GM11168 (cell line): ENCODE results near the gene ETS1.

Experiments used
- in situ Hi-C: fragments of 300-500 bp; cut with MboI; formaldehyde crosslinking; loops from one replicate; pipeline ENCODE4 v1.12.0; 2022; ENCODE audit warnings: low sequenced_read_pairs; ENCODE audit not compliant: unreplicated experiment

The ETS1 gene

DNA sequence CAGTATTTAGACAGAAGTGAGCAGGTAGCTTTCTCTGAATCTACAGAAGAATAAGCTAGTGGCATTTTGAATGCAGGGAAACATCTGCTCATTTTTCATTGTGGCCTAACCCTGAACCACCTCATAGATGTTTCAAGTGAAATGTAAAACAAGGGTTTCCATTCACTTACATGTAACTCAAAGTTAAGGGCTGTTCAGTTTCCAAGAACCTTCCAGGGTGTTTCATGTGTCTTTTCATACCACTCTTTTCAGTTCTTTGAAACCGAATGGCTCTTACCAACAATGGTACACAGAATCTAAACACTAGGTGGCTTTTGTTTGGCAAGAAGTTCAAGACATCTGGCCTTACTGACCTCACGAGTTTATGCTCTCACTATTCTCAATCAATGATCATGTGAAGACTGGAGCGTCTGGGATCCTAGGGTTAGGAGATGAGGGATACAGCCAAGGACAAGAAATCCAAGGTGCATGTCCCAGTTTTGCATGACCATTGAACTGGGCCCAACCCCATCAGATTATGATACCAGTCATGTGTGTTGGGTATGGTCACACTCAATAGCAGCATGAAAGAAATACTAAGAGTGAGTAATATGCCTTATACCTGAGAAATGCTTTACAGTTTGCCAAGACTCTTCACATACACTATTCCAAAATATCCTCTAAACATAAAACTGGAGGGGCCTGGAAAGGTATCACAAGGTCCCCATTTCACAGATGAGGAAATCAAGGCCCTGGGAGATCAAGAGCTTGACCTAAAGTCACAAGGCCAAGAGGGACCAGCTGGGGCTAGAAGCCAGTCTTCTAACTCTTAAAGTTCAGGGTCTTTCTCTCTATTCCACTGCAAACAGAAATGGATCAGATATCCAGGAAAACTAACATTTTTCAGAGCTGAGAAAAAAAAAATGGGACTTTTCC, 92.7 kb downstream of the ETS1 start:
- in situ Hi-C loops, result no loop called here

GRCh38 chr11:128493570-128493965, 93.8 kb downstream of the ETS1 start:
- in situ Hi-C loops, result no loop called here

DNA sequence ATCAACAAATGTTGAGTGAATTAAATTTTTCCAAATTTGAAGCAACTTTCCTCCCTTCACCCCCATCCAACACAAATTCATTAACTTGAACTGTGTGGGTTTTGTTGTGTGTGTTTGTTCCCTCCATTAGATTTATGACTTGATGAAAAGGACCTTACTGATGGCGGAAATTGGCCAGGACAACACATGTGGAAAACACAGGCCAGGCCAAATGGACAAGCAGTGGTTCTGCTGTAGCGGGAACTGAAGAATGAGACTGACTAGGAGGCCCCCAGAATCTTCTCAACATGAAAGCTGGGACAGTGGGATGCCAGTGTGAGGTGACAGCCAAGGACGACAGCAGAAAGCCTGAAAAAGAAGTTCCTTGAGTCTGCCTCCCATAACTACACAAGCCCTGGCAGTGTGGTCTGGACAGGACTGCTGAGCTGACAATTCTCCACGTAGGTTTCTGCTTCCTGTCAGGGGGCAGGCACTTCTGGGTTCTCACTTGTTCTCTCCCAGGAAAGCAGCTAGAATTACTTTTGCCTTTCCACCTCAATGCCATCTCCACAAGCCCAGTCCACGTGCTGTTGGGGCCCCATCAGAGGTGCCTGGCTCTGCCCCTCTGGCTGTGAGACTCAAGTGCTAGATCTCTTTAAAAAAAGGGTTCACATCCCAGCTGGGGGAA, 94.3 kb downstream of the ETS1 start:
- in situ Hi-C loops, result no loop called here

DNA sequence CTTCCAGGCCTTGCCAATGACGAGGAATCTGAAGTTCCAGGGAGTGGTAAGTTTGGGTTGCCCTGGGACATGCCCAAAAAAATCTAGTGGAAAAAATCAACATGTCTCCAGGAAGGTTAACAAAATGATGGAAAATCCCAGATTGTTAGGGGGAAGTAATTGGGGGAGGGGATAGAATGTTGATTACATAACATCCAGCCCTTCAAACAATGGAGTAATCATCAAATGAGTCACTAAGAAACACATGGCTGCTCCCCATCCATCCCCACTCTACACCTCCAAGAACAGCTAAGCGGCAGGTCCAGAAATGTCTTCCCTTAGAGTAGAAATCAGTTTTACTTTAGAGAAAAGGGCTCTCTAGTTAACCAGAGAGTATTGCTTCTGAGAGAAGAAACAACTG, 94.9 kb downstream of the ETS1 start:
- in situ Hi-C loops, result no loop called here

GRCh38 chr11:128491195-128491936, 96.0 kb downstream of the ETS1 start:
- in situ Hi-C loops, result no loop called here

DNA sequence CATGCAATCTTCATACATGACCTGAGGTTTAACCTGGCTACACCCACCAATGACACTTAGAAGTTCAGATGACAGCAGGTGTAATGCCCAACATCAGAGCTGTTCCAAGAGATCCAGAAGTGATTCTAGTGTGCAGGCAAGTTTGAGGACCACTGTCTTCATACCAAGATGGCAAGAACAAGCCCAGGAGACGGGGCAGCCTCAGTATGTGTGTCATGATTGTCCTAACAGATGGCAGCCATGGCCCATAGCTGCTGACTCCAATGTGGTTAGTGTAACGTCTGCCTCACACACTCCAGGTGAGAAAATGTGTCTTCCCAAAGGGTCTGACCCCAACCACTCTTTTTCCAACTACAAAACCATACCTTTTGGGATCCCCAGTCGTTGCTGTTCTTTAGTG, 97.3 kb downstream of the ETS1 start:
- in situ Hi-C loops, result no loop called here

DNA sequence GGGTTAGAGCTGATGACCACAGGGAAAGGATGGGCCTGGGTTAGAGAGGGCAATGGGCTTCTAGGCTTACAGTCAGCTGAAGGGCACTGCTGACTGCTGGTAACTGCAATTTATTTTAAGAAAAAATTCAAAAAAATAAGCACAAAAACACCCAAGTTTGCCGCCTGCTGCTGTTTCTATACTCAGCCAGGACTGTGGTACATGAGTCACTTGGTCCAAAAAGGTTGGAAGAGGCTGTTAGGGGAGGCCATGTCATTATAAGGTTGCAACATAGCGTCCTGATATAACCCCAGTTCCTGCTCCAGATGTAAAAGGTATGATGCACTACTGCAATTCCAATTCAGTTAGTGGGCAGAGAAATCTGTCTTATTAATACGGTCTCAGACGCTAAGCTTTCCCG, 98.9 kb downstream of the ETS1 start:
- in situ Hi-C loops, result no loop called here

GRCh38 chr11:128487978-128488377, 99.4 kb downstream of the ETS1 start:
- in situ Hi-C loops, result no loop called here

DNA sequence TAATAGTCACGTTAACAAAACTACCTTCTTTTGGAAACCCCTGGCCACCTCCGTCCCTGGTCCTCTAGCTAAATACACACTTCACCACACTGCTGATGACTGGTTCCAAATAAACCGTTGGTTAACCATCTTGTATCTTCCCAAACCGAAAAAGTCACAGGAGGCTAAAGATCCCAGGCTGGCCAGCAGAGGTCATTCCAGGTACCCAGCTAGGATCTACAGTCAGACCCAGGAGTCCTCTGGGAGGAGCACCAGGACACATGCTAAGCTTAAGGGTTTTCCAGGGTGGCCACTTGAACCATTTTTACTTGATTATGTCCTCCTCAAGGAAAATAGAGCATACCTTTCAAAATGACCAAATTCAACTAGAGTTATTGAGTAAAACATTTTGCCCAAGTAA, 103.2 kb downstream of the ETS1 start:
- in situ Hi-C loops, result loop anchor here (5.0 kb wide), 1 partner anchor 133 kb away; no protein-coding TSS in a partner anchor

DNA sequence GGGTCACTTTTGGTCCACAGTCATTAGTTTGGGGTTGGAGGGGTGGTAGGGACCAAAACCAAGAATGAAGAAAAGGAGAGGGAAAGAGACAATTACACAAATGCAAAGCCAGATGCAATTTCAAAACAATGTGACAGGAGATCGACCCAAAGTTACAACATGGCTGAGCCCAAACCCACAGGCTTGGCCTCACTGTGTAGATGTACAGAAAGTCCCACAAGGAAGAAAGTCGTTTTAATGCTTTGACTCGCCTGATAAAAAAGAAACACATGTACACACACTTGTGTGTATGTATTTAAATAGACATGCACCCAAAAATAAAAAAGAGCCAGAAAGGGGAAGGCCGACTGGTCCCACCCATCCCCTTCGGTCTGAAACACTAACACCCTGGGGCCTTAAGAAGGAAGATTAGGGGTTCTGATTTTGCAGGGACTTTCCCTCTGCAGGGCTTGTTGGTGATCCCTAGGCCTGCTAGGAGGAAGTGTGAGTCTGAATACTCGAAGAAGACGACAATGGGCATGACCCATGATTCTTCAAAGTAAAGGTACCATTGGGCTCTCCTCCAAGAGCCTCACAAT, 104.1 kb downstream of the ETS1 start:
- in situ Hi-C loops, result loop anchor here (5.0 kb wide), 1 partner anchor 134 kb away; no protein-coding TSS in a partner anchor

DNA sequence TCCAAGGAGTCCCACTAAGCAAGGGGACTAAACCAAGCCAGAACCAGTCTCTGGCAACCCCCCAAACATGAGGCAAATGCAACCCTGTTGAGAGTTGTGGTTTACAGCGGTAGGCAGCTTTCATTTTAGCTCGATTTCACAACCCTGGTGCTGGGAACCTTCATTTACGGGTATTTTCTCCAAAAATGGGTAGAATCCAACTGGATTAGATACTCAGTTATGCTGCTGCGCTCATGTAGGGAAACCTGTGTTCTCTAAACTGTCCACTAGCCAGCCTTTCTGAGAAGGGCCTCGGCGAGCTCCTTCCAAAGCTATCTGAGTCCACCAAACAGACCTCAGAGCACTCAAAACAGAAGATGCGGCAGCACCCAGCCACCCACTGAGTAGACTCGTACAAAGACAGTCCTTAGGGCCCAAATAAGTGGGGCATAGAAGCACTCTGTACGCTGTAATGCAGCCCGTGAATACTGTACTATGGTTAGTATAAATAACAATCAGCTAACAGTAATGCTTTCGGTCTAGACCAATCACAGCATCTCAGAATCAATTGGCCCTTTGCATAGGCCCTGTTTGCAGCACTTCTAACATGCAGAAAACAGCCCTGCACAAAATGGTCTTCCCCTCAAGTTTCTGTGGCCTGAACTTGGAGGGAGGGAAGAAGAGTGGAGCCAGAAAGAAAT, 104.7 kb downstream of the ETS1 start:
- in situ Hi-C loops, result loop anchor here (5.0 kb wide), 1 partner anchor 135 kb away; no protein-coding TSS in a partner anchor

DNA sequence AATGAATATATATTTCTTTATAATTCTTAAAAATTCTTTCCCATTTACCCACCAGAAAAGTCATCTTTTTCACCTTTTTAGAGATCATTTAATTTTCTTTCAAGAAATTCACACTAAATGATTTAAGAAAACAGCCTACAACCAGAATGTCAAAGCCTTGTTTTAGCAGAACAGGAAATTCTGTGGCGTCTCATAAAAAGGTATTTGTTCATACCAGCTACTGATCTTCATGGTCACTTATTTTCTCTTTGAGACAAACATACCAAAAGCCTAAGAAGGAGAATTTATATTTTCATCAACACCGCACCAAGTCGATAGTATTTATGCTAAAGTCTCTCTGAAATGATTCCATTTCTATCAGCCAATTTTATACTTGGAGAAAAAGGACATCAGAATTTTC, 105.3 kb downstream of the ETS1 start:
- in situ Hi-C loops, result loop anchor here (5.0 kb wide), 1 partner anchor 135 kb away; no protein-coding TSS in a partner anchor

DNA sequence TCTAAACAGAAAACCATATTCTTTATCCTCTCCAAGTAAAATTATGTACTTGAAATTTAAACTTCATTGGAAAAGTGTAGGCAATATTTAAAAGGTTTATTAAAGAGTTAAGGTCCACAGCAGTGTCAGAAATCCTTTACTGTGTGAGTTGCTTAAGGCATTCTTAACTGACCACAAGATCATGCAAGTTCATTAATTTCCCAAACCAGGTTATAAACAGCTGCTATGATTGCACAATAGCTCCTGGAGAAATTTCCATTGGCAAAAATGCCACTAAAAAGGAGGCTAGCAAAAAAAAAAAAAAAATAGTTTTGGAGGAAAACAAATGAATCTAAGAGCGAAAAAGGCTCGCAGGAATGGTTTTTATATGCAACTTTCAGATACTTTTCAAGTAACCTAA, 106.2 kb downstream of the ETS1 start:
- in situ Hi-C loops, result loop anchor here (5.0 kb wide), 1 partner anchor 136 kb away; no protein-coding TSS in a partner anchor

GRCh38 chr11:128480665-128481064, 106.7 kb downstream of the ETS1 start:
- in situ Hi-C loops, result loop anchor here (5.0 kb wide), 1 partner anchor 137 kb away; no protein-coding TSS in a partner anchor

- in situ Hi-C loops, result loop anchor here (5.0 kb wide), 1 partner anchor 137 kb away; no protein-coding TSS in a partner anchor
These were observed 107.3 kb downstream of the ETS1 start for GRCh38 chr11:128480066-128480465.

DNA sequence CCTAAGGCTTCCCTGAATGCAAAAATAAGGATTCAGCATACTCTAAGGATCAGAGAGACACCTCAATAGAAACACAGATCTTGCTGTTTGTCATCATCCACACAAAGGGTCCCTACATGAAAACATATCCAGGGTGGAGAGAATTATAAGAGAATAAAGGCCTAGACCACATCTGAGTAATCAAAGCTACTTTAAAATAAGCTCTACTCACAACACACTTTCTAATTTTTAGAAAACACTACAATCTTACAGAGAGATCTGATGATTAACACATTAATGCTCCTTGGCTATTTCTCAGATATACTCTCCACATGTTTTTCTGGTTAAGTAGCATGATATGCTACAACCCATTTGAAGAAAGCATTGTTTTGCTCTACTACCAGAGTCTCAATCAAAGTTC, 108.2 kb downstream of the ETS1 start:
- in situ Hi-C loops, result loop anchor here (10.0 kb wide), 1 partner anchor 184 kb away; no protein-coding TSS in a partner anchor

GRCh38 chr11:128478305-128478704, 109.1 kb downstream of the ETS1 start:
- in situ Hi-C loops, result loop anchor here (10.0 kb wide), 1 partner anchor 184 kb away; no protein-coding TSS in a partner anchor

DNA sequence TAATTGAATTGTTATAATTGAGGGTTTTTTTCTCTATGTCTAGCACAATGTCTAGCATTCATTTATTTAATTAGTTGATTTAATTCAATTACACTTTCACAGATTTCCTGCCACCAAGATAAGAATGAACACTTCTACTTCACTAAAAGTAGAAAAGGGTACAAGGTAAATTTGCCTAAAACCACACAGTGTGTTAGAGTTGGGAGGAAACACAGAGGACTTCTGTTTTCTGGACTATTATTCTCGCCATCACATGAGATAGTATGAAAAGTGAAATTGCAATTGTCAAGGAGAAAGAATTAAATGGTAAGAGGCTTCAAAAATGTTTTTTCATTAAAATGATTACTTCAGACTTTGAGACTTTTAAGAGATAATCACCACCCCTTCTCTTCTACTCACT, 109.5 kb downstream of the ETS1 start:
- in situ Hi-C loops, result loop anchor here (10.0 kb wide), 1 partner anchor 183 kb away; no protein-coding TSS in a partner anchor

DNA sequence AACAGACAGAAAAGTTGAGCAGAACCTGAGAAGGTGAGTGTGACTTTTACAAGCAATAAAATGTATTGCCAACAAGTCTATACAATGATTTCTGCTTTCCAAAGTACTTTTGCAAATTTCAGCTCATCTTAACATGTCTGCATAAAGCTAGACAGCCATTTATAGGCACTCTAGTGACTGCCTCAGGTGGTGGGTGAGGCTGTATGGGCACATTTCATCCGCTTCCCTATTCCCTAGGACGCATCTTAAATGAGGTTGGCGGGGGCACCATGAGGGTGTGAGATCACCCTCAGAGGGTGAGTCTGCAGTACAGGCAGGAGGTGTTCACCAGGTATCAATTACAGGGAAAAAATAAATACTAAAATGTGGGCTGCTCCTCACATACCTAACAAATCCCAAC, 110.1 kb downstream of the ETS1 start:
- in situ Hi-C loops, result loop anchor here (10.0 kb wide), 1 partner anchor 182 kb away; no protein-coding TSS in a partner anchor
